HepG2 (cell line): ENCODE data around the gene MBD4. TPM values are rescaled to one million over a fixed set of nuclear protein-coding genes. Genes with fewer than 3 reads are reported as not detected.

ENCODE experiments used
- FOXK2 ChIP-seq: fragments of 450-650 bp; IDR thresholded peaks from 2 replicates; pipeline ENCODE4 v1.6.1; 2016
- HDAC1 ChIP-seq: sonication (generic); formaldehyde crosslinking; IDR thresholded peaks from 2 replicates; pipeline ENCODE4 v1.5.1; 2020; ENCODE audit warnings: mild to moderate bottlenecking, missing genetic modification reagents
- ISX ChIP-seq: sonication (generic); formaldehyde crosslinking; conservative IDR thresholded peaks from 2 replicates; pipeline ENCODE4 v1.5.0; 2020; ENCODE audit warnings: missing genetic modification reagents
- KAT7 ChIP-seq: IDR thresholded peaks from 2 replicates; pipeline ENCODE4 v1.6.1; 2018; ENCODE audit warnings: borderline replicate concordance, missing compliant biosample characterization
- KLF6 ChIP-seq: IDR thresholded peaks from 2 replicates; pipeline ENCODE4 v1.8.0; 2016; ENCODE audit warnings: missing biosample characterization, missing genetic modification reagents
- MED13 ChIP-seq: sonication (generic); formaldehyde crosslinking; IDR thresholded peaks from 2 replicates; pipeline ENCODE4 v1.5.0; 2020; ENCODE audit warnings: missing genetic modification reagents
- MEIS1 ChIP-seq: sonication (generic); formaldehyde crosslinking; IDR thresholded peaks from 2 replicates; pipeline ENCODE4 v1.9.0; 2021; ENCODE audit warnings: mild to moderate bottlenecking, missing genetic modification reagents, moderate library complexity, borderline replicate concordance
- MYNN ChIP-seq: sonication (generic); formaldehyde crosslinking; IDR thresholded peaks from 2 replicates; pipeline ENCODE4 v1.4.0; 2020; ENCODE audit warnings: mild to moderate bottlenecking, low read depth, missing genetic modification reagents
- RFXAP ChIP-seq: sonication (generic); formaldehyde crosslinking; IDR thresholded peaks from 2 replicates; pipeline ENCODE4 v1.4.0; 2020; ENCODE audit warnings: missing genetic modification reagents, borderline replicate concordance
- SOX13 ChIP-seq, 3 experiments: fragments of 450-650 bp in 1 of 3; sonication (generic) in 1 of 3; formaldehyde crosslinking in 1 of 3; IDR thresholded peaks in 2 of 3; conservative IDR thresholded peaks in 1 of 3; 2 replicates each; pipeline versions ENCODE4 v1.5.0 to v1.6.1; 2016 to 2020; ENCODE audit warnings: antibody characterized with exemption in 1 of 3, mild to moderate bottlenecking in 1 of 3, missing compliant biosample characterization in 1 of 3, missing genetic modification reagents in 1 of 3, moderate library complexity in 1 of 3
- SPEN ChIP-seq: sonication (generic); formaldehyde crosslinking; IDR thresholded peaks from 2 replicates; pipeline ENCODE4 v1.5.1; 2020; ENCODE audit warnings: low read depth, mild to moderate bottlenecking, missing genetic modification reagents
- ZGPAT ChIP-seq: IDR thresholded peaks from 2 replicates; pipeline ENCODE4 v1.6.1; 2016; ENCODE audit warnings: mild to moderate bottlenecking
- ZHX2 ChIP-seq, 2 experiments: sonication (generic) in 1 of 2; formaldehyde crosslinking in 1 of 2; IDR thresholded peaks; 2 replicates each; pipeline versions ENCODE4 v1.6.1 to v1.9.0; 2014 to 2022; ENCODE audit warnings: antibody characterized with exemption in 1 of 2, borderline replicate concordance in 1 of 2, inconsistent platforms in 1 of 2, low read depth in 1 of 2, missing genetic modification reagents in 1 of 2
- ZNF335 ChIP-seq: sonication (generic); formaldehyde crosslinking; IDR thresholded peaks from 2 replicates; pipeline ENCODE4 v1.4.0; 2020; ENCODE audit warnings: missing genetic modification reagents
- polyA plus RNA-seq, 8 experiments: library from polyadenylated mRNA; depleted of rRNA in 3 of 8; stranded (reverse) in 7 of 8; unstranded in 1 of 8; fragments of >200 nt; fragmentation: Illumina TruSeq in 4 of 8; extraction: Trizol in 4 of 8; gene quantifications; 2 replicates each; pipeline versions ENCODE4 v1.2.1 to v1.2.3, GENCODE V29; 2011 to 2016; ENCODE audit warnings: low read depth in 4 of 8, missing spikeins in 1 of 8, mixed read lengths in 1 of 8; ENCODE audit not compliant: insufficient read depth in 1 of 8
- total RNA-seq, 5 experiments: library from RNA; depleted of rRNA; stranded (reverse); fragments of >200 nt; fragmentation: Illumina TruSeq; extraction: Trizol; gene quantifications; 2 replicates each; pipeline ENCODE4 v1.2.3, GENCODE V29; 2016; ENCODE audit warnings: low read depth in 1 of 5
- TF ChIP-seq, protein P1 (sequence below): sonication (generic); formaldehyde crosslinking; IDR thresholded peaks from 2 replicates; pipeline ENCODE4 v1.4.0; 2020; ENCODE audit warnings: missing genetic modification reagents, borderline replicate concordance
- TF ChIP-seq, protein P2 (sequence below): sonication (generic); formaldehyde crosslinking; IDR thresholded peaks from 2 replicates; pipeline ENCODE4 v1.8.1; 2023; ENCODE audit warnings: mild to moderate bottlenecking, moderate library complexity, missing genetic modification reagents

MBD4 gene
- total and polyA plus RNA-seq, 2 of the 13 experiments (the other 11 are each of a cell fraction or from before 2014, with no cell fraction given): 14.9 to 25.3 TPM

DNA sequence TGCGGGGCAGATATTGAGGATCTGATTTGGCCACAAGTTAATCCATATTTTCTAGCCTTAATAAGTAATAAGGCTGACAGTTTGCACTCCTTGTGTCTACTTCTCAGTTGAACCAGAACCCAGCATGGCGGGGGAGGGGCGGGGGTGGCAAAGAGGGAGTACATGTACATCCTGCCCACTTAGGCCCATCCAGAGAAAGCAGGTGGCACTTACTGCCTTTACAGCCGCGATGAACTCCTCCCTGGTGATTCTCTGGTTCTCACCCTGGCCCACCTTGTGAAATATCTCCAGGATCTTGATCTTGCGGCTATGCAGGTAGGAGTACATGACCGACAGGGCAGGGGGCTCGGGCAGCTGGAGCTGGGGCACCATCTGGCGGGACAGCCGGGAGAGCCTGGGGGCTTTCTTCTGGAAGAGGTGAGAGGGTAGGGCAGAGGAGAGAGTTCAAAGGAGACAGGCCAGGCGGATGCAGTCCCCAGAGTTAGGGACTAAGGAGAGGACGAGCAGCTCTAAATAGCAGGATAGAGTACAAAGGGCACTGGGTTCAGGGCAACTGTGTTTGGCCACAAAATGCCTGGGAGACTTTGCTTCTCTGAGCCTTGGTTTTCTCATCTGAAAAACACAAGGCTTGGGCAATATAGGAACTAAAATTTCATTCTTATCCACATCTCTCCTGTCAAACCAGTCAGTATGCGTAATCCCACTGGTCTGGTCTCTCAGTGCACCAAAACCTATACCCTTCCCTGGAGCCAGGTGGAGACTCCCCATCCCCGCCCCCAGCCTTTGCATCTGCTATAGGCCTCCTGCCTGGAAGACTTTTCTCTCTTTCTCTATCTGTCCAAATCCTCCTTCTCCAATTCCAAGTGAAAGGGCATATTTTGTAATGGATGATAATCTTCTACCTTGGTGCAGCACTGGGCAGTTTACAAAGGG is 21.4 kb downstream of the MBD4 start (continued):
- TF ChIP-seq ZHX2 (IDR thresholded peaks at IDR 0.05; ENCODE audit: low read depth) (no peak), ZHX2 (CRISPR knock-in tag; IDR thresholded peaks at IDR 0.05; ENCODE audit: borderline replicate concordance) (no peak), ZNF335 (CRISPR knock-in tag) (no peak), KAT7 (no peak), FOXK2 (no peak), RFXAP (CRISPR knock-in tag) (no peak), MED13 (CRISPR knock-in tag) (no peak), HDAC1 (CRISPR knock-in tag) (no peak; the same call in 1 of the 2 replicates), ISX (no peak), MEIS1 (CRISPR knock-in tag) (no peak), MYNN (CRISPR knock-in tag) (no peak), SOX13 (IDR thresholded peaks at IDR 0.05) (no peak), SOX13 (CRISPR knock-in tag; conservative IDR thresholded peaks at IDR 0.05 in 1 of 2, IDR thresholded peaks at IDR 0.05 in 1 of 2) (peak in 1 of 2 experiments; percentile 10; a peak in 1 of 4 replicates), ZGPAT (CRISPR knock-in tag) (peak; percentile 49; the same call in 1 of the 2 replicates), KLF6 (no peak), SPEN (CRISPR knock-in tag) (no peak)
- TF ChIP-seq, protein P1, sequence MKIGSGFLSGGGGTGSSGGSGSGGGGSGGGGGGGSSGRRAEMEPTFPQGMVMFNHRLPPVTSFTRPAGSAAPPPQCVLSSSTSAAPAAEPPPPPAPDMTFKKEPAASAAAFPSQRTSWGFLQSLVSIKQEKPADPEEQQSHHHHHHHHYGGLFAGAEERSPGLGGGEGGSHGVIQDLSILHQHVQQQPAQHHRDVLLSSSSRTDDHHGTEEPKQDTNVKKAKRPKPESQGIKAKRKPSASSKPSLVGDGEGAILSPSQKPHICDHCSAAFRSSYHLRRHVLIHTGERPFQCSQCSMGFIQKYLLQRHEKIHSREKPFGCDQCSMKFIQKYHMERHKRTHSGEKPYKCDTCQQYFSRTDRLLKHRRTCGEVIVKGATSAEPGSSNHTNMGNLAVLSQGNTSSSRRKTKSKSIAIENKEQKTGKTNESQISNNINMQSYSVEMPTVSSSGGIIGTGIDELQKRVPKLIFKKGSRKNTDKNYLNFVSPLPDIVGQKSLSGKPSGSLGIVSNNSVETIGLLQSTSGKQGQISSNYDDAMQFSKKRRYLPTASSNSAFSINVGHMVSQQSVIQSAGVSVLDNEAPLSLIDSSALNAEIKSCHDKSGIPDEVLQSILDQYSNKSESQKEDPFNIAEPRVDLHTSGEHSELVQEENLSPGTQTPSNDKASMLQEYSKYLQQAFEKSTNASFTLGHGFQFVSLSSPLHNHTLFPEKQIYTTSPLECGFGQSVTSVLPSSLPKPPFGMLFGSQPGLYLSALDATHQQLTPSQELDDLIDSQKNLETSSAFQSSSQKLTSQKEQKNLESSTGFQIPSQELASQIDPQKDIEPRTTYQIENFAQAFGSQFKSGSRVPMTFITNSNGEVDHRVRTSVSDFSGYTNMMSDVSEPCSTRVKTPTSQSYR (CRISPR knock-in tag): peak; percentile 72; the same call in 1 of the 2 replicates
- TF ChIP-seq, protein P2, sequence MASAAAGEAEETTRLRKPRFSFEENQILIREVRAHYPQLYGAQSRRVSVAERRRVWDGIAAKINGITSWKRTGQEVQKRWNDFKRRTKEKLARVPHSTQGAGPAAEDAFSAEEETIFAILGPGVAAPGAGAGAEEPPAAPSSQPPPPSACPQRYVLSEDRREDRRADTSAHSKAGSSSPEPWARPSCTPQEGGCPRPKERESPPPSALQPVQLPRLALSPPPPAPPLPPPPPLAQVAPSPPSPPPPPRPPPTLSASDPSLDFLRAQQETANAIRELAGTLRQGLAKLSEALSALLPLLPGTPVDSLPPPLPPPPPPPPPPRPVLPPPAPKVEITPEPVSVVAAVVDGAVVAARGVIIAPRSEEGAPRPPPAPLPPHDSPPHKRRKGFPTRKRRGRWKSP (CRISPR knock-in tag): no peak
